ENCODE data around the gene MRPL27.

The MRPL27 gene

DNA sequence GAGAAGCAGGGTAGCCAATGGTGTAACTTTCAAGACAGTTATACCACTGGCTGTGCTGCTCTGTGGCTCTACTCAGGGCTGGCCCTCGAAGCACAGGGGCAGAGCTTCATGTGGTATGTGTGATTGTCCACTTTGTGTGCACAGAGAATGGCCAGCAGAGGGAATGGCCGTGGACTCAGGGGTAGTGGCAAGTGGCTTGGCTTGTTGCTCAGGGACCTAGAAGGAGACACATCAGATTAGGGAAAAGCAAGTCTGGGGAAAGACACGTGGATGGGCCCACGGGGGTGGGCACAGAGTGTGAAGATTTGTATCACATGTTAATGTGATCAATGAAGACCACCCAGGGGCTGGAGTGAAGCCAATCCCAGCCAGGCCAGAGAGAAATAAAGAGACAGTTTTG is 47.1 kb downstream of the MRPL27 start:
- no peak overlapping the region for H3K27ac ChIP-seq (ENCODE audit: low read depth, low read length)
- no peak overlapping the region for H3K9ac ChIP-seq (ENCODE audit: low read depth, low read length)
- no peaks in the 10 kb centered on the region for H3K27me3 ChIP-seq (ENCODE audit: insufficient read depth, low read length)
- H3K36me3 ChIP-seq (ENCODE audit: insufficient read depth, low read length): no peaks in the 10 kb centered on the region
- 80% methylated on average over 4 of the region's 4 CpGs for WGBS
- no peak overlapping the region for H3K4me3 ChIP-seq (ENCODE audit: low read length)
- H3K9me3 ChIP-seq (ENCODE audit: insufficient read depth, low read depth, low read length): no peaks in the 10 kb centered on the region
- H3K4me1 ChIP-seq (ENCODE audit: insufficient read depth, low read length): no peaks in the 10 kb centered on the region

GRCh38 chr17:50323060-50323459 is 49.9 kb downstream of the MRPL27 start:
- H3K9ac ChIP-seq (ENCODE audit: low read depth, low read length): no peak overlapping the region
- 84% methylated on average over 5 of the region's 5 CpGs for WGBS
- H3K27ac ChIP-seq (ENCODE audit: low read depth, low read length): no peak overlapping the region
- H3K9me3 ChIP-seq (ENCODE audit: insufficient read depth, low read depth, low read length): no peaks in the 10 kb centered on the region
- no peaks in the 10 kb centered on the region for H3K36me3 ChIP-seq (ENCODE audit: insufficient read depth, low read length)
- H3K4me3 ChIP-seq (ENCODE audit: low read length): no peak overlapping the region
- peaks cover 14% of the 10 kb centered on the region; the same call in 1 of the 2 replicates for H3K4me1 ChIP-seq (ENCODE audit: insufficient read depth, low read length)
- H3K27me3 ChIP-seq (ENCODE audit: insufficient read depth, low read length): no peaks in the 10 kb centered on the region

GRCh38 chr17:50322271-50322670 is 50.7 kb downstream of the MRPL27 start:
- H3K9ac ChIP-seq (ENCODE audit: low read depth, low read length): no peak overlapping the region
- H3K4me1 ChIP-seq (ENCODE audit: insufficient read depth, low read length): peaks cover 14% of the 10 kb centered on the region; the same call in 1 of the 2 replicates
- no peak overlapping the region for H3K27ac ChIP-seq (ENCODE audit: low read depth, low read length)
- H3K9me3 ChIP-seq (ENCODE audit: insufficient read depth, low read depth, low read length): no peaks in the 10 kb centered on the region
- no peak overlapping the region for H3K4me3 ChIP-seq (ENCODE audit: low read length)
- 95% methylated on average over 7 of the region's 7 CpGs for WGBS
- H3K36me3 ChIP-seq (ENCODE audit: insufficient read depth, low read length): no peaks in the 10 kb centered on the region
- no peaks in the 10 kb centered on the region for H3K27me3 ChIP-seq (ENCODE audit: insufficient read depth, low read length)

DNA sequence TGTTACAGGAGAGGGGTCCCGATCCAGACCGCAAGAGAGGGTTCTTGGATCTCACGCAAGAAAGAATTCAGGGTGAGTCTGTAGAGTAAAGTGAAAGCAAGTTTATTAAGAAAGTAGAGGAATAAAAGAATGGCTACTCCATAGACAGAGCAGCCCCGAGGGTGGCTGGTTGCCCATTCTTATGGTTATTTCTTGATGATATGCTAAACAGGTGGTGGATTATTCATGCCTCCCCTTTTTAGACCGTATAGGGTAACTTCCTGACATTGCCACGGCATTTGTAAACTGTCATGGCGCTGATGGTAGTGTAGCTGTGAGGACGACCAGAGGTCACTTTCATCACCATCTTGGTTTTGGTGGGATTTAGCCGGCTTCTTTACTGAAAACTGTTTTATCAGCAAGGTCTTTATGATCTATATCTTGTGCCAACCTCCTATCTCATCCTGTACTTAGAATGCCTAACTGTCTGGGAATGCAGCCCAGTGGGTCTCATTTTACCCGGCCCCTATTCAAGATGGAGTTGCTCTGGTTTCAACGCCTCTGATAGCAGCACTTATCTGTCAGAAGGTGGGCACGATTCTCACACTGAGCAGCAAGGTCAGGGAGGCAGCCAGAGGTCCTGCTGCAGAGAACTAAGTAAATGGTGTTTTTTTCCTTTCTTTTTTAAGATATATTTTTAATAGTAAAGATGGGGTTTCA is 53.5 kb downstream of the MRPL27 start:
- H3K4me3 ChIP-seq (ENCODE audit: low read length): no peak overlapping the region
- WGBS: 78% methylated on average over 12 of the region's 12 CpGs
- no peaks in the 10 kb centered on the region for H3K36me3 ChIP-seq (ENCODE audit: insufficient read depth, low read length)

DNA sequence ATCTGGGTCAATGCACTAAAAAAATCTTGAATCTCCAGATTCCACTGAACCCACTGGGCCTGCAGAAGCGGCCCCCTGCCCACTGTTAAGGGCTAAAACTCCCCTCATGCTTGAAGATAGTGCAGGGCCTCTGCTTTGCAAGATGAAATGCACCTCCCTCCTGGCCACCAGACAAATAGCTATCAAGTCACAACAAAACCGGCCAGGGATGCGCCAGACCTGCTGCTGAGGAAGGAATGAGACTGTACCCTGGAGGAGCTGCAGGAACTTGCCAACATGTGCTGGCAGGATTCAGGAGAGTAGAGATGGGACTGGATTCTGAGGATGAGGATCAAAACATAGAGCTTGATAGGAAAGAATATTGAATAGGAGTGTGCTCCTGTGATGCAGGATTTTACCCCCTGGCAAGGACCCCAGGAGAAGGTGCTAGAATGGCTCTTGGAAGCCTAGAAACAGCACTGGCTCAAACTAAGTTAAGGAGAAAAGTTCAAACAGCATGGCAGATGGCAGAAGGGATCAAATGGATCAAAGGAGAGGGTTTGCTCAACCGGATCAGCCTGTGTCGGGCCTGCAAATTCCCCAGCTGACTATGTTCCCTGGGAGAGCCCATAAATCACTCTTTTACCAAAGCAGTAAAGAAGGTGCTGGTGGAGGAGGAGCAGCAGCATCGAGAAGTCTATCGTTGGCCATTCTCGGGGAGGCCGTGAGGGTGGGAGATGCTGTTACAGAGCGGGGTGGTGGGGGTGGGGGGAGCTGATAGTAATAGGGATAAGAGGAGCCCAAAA is 54.3 kb downstream of the MRPL27 start:
- no peaks in the 10 kb centered on the region for H3K27me3 ChIP-seq (ENCODE audit: insufficient read depth, low read length)
- no peak overlapping the region for H3K9ac ChIP-seq (ENCODE audit: low read depth, low read length)
- 59% methylated on average over 10 of the region's 10 CpGs for WGBS
- H3K27ac ChIP-seq (ENCODE audit: low read depth, low read length): no peak overlapping the region
- no peaks in the 10 kb centered on the region for H3K36me3 ChIP-seq (ENCODE audit: insufficient read depth, low read length)
- peaks cover 14% of the 10 kb centered on the region; the same call in 1 of the 2 replicates for H3K4me1 ChIP-seq (ENCODE audit: insufficient read depth, low read length)
- no peaks in the 10 kb centered on the region for H3K9me3 ChIP-seq (ENCODE audit: insufficient read depth, low read depth, low read length)
- no peak overlapping the region for H3K4me3 ChIP-seq (ENCODE audit: low read length)

More for the DNA sequence above, 53.5 kb downstream of the MRPL27 start:
- no peaks in the 10 kb centered on the region for H3K9me3 ChIP-seq (ENCODE audit: insufficient read depth, low read depth, low read length)
- H3K4me1 ChIP-seq (ENCODE audit: insufficient read depth, low read length): peaks cover 14% of the 10 kb centered on the region; the same call in 1 of the 2 replicates
- no peak overlapping the region for H3K27ac ChIP-seq (ENCODE audit: low read depth, low read length)
- no peak overlapping the region for H3K9ac ChIP-seq (ENCODE audit: low read depth, low read length)
- H3K27me3 ChIP-seq (ENCODE audit: insufficient read depth, low read length): no peaks in the 10 kb centered on the region

Data from HUES64 (cell line).